NB4 (cell line): ENCODE results near the gene SGIP1.

Experiments used
- DNase-seq: peaks from one replicate; pipeline ENCODE4 v3.0.0; 2010; ENCODE audit warnings: low read depth
- H3K4me3 ChIP-seq: one replicate; pipeline ENCODE4 v1.5.1; 2011; ENCODE audit warnings: mild to moderate bottlenecking, low read depth, low read length, moderate library complexity
- CTCF ChIP-seq: IDR thresholded peaks from one replicate; pipeline ENCODE4 v1.5.1; 2012; ENCODE audit warnings: low read depth, low read length
- MYC ChIP-seq: IDR thresholded peaks from 2 replicates; pipeline ENCODE4 v1.6.1; 2011; ENCODE audit warnings: low read depth, low read length
- POLR2A ChIP-seq: IDR thresholded peaks from 2 replicates; pipeline ENCODE4 v1.6.1; 2011; ENCODE audit warnings: mild to moderate bottlenecking; ENCODE audit not compliant: insufficient read length; ENCODE audit errors: extremely low read depth
- TF ChIP-seq, protein P1 (sequence below): IDR thresholded peaks from 2 replicates; pipeline ENCODE4 v1.6.1; 2011; ENCODE audit warnings: low read depth, low read length

Gene SGIP1

GRCh38 chr1:66517959-66518358 is 16.0 kb upstream of the SGIP1 start:
- no peak for DNase-seq
- TF ChIP-seq, protein P1, sequence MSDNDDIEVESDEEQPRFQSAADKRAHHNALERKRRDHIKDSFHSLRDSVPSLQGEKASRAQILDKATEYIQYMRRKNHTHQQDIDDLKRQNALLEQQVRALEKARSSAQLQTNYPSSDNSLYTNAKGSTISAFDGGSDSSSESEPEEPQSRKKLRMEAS = no peak
- TF ChIP-seq CTCF (no peak), POLR2A (no peak), MYC (no peak)
- no peak overlapping the region for H3K4me3 ChIP-seq

DNA sequence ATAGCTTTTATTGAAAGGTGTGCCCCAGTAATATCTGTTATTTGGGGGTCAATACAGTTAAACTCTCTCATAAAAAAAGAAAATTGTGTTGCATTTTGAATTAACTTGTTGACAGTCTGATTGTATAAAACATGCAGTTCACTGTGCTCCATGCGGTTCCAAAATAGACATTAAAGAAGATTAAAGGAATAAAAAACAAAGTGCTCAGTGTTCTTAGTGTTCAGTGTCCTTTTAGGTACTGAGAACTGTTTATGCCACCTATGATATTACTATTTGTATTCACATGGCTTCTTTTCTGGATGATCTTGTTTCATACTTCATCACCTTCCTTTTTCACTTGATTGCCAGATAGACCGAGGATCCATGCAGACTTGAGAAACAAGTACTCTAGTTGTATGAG is 15.3 kb upstream of the SGIP1 start:
- H3K4me3 ChIP-seq = no peak overlapping the region
- DNase-seq = no peak
- no peak for TF ChIP-seq POLR2A
- TF ChIP-seq MYC = no peak
- TF ChIP-seq, protein P1 = no peak
- TF ChIP-seq CTCF = no peak

DNA sequence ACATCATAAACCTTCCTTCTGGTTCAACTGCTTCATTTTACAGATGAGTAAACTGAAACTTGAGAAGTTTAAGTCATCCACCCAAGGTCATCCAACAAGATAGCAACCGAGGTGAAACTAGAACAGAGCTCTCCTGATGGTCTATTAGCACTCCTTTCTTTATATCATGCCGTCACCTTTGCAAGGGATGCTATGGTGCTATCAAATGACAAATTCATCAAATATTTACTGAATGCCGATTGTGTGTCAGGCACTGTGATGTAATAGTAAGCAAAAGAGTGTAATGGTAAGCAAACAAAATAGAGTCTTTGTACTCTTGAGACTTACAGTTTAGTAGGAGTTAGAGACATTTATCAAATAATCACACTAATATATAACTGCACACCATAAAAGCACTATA is 14.0 kb upstream of the SGIP1 start:
- TF ChIP-seq MYC (no peak), POLR2A (no peak), CTCF (no peak)
- TF ChIP-seq, protein P1 = no peak
- DNase-seq = no peak
- H3K4me3 ChIP-seq = no peak overlapping the region

GRCh38 chr1:66520655-66521054 is 13.3 kb upstream of the SGIP1 start:
- TF ChIP-seq MYC (no peak), CTCF (no peak), POLR2A (no peak)
- TF ChIP-seq, protein P1 = no peak
- DNase-seq = no peak
- no peak overlapping the region for H3K4me3 ChIP-seq

- no peak overlapping the region for H3K4me3 ChIP-seq
- TF ChIP-seq, protein P1 = no peak
- TF ChIP-seq POLR2A = no peak
- TF ChIP-seq MYC = no peak
- no peak for TF ChIP-seq CTCF
- peak; percentile 11 for DNase-seq
These were observed 12.1 kb upstream of the SGIP1 start for GRCh38 chr1:66521721-66522365.
